NCI-H345 (cell line): Measurements from ENCODE around the gene SCAI.
"Not testable (repeated sequence)": the region's sequence is repeated elsewhere in the genome, so short reads cannot be mapped to it uniquely, and the experiment has no call there.

Experiments
- DNase-seq: peaks from one replicate; lab custom pipeline; 2025; lab: John Stamatoyannopoulos, UW

SCAI gene

DNA sequence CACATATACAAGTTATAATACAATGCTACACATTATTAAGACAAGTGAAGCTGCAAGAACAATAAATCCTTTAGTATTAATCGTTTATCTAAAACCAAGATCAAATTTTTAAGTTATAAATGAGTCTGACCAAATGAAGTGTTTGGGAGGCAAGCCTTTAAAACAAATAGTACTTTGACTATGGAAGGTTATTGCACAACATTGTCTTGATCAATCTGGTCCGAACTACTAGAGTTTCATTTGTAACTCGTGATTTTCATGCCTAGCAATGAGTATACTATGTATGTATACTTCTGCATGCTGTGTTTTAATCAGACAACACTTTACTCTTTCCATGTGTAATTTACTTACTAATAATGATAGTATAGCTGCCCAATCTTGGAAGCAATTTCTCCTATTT lies 115.3 kb downstream of the SCAI start:
- DNase-seq: no peak

DNA sequence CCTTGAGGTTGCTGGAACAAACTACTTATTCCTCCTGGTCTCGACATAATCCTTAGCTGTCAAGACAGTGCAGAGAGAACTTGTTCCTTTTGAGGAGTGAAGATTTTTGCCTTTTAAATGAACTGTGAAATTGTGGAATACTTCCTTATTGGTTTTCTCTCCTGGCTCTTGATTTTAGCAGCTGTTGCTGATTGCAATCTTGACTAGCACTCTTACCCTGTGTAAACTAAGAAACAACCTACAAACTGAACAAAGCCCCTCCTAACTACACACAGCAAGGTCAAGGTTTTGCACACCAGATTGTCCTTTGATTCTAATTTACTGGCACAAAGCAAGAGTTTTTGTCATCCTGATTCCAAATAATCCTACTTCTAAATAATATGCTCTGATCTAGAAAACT lies 118.4 kb downstream of the SCAI start:
- DNase-seq: no peak

DNA sequence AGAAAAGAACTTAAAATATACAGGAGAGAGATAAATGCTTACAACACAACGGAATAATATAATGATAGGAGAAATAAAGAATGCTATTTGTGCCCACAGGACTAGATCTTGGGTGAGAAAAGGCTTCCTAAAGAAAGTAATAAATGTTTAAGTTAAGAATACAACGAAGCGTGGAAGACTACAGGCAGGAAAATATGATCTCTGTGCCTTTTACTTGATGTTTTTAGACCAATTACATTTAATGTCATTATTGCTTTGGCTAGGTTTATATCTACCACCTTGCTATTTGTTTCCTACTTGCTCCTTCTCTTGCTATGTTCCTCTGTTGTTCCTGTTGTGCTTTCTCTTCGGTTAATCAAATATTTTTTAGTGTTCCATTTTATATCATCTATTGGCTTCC lies 122.3 kb downstream of the SCAI start:
- no peak for DNase-seq

DNA sequence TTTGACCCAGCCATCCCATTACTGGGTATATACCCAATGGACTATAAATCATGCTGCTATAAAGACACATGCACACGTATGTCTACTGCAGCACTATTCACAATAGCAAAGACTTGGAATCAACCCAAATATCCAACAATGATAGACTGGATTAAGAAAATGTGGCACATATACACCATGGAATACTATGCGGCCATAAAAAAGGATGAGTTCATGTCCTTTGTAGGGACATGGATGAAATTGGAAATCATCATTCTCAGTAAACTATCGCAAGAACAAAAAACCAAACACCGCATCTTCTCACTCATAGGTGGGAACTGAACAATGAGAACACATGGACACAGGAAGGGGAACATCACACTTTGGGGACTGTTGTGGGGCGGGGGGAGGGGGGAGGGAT lies 127.7 kb downstream of the SCAI start:
- not testable (repeated sequence) for DNase-seq

DNA sequence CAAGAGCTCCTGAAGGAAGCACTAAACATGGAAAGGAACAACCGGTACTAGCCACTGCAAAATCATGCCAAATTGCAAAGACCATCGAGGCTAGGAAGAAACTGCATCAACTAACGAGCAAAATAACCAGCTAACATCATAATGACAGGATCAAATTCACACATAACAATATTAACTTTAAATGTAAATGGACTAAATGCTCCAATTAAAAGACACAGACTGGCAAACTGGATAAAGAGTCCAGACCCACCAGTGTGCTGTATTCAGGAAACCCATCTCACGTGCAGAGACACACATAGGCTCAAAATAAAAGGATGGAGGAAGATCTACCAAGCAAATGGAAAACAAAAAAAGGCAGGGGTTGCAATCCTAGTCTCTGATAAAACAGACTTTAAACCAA lies 131.3 kb downstream of the SCAI start:
- not testable (repeated sequence) for DNase-seq

DNA sequence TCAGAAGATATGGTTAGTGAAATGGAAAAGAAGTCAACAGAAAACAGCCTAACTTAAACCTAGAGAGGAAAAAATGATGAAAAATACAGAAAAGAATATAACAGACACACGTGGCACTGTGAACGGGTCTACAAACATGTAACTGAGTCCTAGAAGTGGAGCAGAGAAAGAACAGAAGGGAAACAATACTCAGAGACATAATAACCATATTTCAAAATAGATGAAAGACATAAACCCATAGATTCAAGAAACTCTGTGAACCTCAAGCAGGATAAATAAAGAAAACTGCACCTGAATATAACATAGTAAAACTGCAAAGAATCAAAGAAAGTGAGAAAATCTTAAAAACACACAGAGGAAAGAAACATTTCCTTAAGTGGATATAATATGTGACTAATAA lies 134.7 kb downstream of the SCAI start:
- no peak for DNase-seq

DNA sequence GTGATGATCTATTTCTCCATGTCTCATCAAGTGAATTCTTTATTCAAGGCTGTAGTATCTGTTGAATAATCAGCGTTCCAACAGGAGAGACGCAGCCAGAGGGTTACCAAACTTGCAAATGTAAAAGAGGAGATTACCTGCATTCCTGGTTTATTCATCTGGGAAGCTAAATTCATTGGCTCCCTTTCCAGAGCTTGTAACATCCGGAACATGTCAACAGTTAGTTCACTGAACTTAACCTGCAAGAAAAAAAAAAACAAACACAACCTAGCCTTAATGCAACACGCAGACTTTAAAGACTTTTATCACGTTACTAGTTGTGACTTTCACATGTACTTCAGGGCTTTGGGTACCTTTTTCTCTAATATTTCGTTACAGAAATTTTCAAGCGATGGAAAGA lies 140.0 kb downstream of the SCAI start:
- DNase-seq: no peak

DNA sequence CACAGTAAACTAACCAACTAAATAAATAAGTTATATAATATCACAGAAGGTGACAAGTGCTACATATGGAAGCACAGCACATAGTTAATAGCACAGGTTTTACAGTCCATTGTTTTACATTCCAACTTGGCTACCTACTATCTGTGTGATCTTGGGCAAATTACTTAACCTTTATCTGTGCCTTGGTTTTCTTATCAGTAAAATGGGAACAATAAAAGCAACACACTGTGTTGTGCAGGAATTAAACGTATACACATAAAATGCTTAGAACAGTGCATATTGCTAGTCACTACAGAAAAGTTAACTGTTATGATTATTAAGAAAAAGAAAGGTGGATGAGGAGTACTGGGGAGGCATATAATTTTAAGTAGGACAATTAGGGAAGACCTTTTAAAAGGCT lies 159.6 kb downstream of the SCAI start:
- DNase-seq: no peak

DNA sequence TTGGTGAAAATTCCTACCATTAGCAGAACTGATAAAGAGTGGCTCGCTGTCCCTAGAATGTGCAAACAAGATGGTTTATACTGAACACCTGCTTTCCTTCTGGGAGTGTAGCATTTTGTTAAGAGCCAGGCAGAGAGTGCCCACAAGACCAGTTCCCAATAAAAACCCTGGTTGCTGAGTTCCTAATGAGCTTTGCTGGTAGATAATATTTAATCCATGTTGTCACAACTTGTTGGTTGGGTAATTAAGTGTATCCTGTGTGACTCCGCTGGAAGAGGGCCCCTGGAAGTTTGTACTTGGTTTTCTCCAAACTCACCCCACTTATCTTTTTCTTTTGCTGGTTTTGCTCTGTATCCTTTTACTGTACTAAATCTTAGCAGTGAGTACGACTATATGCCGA lies 162.9 kb downstream of the SCAI start:
- no peak for DNase-seq

DNA sequence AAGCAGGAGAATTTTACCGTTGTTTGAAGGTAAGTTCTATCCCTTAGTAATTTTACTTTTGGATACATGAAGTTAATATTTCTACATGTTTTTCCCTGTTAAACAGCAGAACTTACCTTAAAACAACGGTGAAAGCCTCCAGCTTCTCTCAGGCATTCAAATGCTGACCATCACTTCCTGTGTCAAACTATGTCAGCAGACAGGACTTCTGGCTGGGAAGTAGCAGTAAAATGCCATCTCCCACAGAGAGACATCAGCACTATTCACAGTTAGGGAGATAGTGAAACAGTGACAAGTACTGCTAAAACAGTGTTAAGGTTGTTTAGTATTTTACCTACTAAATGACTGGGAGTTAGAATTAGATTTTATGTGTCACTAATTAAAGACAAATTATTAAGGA lies 168.2 kb downstream of the SCAI start:
- no peak for DNase-seq

DNA sequence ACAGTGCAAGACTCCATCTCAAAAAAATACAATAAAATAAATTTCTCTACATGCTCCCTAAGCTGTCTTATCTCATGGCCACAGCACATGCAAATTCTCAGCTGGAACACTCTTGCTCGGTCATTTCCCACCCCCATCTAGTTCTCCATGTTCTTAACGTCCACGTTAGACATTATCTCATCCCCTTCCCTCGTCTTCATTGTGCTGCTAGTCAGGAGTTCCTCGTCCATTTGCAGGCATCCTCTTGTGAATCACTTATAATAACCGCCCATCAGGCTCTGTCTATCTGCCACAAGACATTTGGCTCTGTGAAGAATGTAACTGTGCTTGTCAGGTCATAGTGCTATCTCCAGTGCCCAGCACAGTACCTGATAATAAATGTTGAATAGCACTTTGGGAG lies 169.5 kb downstream of the SCAI start:
- DNase-seq: no peak

DNA sequence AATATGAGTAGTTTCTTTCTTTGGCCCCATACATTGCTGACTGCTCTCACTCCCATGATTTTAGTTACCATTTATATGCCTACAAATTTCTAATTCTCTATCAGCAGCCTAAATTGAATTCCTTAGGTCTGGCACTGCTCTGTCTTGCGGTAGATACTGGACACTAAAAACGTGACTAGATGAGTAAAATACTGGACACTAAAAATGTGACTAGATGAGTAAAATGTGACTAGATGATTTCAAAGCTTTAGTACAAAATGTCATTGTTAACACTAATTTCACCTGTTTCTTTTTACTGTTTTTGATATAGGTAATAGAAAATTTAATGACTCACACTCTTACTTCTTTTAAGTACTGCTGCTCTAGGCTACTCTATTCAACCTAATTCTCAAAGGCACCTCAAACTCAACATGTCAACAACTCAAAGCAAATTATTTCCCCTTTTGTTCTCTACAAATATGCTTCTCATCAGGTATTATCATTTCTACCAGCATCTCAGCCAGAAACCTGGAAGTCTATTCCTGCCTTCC lies 171.0 kb downstream of the SCAI start:
- no peak for DNase-seq

DNA sequence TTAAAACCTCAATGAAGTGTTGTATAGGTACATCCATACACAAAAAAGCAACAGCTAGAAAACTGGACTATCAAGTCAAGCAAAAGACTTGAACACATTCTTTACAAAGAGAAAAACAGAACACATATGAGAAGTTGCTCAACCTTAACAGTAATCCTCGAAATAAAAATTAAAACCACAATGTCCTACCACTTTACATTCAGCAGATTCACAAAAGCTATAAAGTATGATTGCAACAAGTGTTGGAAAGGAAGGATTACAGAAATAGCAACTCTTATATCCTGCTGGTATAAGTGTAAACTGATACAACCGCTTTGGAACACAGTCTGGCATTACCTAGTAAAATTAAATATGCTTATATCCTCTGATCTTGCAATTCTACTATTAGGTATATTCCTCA lies 173.9 kb downstream of the SCAI start:
- DNase-seq: no peak

DNA sequence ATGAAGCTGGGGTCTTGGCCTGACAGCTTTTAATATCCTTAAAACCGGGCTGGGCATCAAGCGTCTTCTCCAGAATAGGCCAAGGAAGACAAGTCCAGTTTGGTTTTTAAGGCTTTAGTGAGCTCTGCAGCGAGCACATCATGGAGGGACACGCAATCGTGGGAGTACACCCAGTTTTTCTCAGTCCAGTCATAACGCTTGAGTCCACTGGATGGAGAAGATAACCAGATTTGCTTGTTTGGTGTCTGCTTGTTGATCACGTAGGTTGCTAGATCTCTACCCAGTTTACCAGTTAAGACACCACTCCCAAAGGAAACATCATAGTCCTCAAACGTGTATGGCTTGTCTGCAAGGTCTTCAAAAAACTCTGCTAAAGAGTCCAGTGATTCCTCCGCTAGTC lies 175.1 kb downstream of the SCAI start:
- no peak for DNase-seq

DNA sequence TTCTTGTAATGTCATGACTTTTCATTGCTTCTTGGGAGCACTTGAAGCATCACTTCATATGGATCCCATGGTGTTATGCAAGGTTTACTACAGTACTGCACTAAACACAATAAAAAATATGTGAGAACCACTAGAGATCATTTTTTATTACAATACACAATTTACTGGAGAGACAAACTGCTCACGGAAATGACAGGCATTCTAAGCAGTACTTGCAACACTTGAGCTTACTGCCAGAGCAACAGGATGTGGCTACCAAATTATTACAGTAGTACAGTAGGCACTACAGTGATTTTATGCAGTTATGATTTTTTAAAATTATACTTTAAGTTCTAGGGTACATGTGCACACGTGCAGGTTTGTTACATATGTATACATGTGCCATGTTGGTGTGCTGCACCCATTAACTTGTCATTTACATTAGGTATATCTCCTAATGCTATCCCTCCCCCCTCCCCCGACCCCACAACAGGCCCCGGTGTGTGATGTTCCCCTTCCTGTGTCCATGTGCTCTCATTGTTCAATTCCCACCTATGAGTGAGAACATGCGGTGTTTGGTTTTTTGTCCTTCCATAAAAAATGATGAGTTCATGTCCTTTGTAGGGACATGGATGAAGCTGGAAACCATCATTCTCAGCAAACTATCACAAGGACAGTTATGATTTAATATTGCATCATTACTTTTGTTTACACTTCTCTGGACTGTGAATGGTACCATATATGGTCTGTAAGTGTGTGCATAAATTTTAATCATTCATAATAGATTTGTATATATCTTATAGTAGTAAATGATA lies 177.4 kb downstream of the SCAI start:
- not testable (repeated sequence) for DNase-seq

DNA sequence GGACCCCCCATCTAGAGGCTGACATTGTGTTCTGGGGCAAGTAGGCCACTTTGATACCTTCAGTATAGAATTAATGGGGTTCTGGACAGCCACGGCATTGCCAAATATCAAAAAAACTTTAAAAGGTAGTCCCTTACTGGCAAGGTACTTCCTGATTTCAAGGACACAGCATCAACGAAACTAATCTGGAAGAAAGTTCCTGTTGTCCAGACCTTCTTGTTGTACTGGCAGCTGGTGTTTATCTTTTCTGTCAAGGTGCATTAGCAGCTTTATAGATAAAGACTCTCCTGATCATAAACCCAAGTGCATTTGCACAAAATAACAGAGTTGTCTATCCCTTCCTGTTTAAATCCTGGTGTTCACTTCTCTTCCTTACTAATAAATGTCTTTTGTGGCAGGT lies 178.7 kb downstream of the SCAI start:
- no peak for DNase-seq

DNA sequence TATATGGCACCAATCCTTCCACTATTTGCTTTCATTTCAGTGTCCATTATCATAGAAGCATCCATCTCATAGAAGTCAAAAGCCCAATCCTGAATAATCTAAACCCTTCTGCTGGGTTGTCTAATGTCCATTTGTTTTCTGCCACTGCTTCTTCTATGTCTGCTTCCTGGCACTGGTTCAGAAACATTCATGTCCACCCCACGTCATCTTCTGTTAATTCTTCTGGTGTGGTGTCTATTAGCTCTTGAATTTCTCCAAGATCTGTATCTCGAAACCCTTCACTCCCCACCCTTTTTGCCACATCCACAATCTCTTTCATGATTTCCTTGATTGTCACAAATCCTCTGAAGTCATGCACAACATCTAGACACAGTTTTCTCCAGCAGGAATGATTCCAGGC lies 179.3 kb downstream of the SCAI start:
- no peak for DNase-seq

DNA sequence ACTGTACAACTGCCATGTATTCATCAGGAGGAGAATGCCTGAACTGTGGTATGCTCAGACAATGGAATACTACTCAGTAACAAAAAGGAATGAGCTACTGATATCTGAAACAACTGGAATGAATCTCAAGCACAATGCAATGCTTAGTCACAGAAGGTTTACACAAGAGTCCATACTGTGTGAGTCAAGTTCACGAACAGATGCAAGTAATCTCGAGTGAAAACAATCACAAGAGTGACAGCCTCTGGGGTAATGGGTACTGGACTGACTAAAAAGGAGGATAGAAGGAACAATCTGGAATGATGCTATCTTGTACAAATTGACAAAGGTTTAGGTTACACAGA lies 182.9 kb downstream of the SCAI start:
- DNase-seq: no peak

DNA sequence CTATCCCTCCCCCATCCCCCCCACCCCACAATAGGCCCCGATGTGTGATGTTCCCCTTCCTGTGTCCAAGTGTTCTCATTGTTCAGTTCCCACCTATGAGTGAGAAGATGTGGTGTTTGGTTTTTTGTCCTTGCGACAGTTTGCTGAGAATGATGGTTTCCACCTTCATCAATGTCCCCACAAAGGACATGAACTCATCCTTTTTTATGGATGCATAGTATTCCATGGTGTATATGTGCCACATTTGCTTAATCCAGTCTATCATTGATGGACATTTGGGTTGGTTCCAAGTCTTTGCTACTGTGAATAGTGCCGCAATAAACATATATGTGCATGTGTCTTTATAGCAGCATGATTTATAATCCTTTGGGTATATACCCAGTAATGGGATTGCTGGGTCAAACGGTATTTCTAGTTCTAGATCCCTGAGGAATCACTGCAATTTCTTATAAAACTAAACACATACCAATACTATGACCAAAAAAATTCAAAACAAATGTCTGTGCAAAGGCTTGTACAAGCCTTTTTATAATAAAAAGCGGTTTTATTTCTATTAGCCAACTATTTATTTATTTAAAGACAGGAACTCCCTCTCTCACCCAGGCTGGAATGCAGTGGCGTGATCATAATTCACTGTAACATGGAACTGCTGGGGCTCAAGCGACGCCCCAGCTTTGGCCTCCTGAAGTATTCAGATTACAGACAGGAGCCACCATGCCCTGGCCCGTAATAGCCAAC lies 183.5 kb downstream of the SCAI start:
- not testable (repeated sequence) for DNase-seq

DNA sequence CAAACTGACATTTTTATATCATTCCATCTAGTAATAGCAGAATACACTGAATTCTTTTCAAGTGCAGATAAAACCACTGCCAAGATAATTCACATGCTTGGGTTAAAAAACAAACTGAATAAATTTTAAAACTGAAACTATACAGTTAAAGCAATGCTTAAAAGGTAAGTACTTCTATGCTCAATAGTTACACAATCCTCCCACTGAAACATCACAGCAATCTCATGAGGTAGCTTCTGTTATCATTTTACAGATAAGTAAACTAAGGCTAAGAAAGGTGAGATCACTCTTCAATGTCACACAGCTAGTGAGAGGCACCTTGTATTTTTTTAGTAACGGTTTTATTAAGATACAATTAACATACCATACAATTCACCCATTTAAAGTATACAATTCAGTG lies 189.1 kb downstream of the SCAI start:
- no peak for DNase-seq

DNA sequence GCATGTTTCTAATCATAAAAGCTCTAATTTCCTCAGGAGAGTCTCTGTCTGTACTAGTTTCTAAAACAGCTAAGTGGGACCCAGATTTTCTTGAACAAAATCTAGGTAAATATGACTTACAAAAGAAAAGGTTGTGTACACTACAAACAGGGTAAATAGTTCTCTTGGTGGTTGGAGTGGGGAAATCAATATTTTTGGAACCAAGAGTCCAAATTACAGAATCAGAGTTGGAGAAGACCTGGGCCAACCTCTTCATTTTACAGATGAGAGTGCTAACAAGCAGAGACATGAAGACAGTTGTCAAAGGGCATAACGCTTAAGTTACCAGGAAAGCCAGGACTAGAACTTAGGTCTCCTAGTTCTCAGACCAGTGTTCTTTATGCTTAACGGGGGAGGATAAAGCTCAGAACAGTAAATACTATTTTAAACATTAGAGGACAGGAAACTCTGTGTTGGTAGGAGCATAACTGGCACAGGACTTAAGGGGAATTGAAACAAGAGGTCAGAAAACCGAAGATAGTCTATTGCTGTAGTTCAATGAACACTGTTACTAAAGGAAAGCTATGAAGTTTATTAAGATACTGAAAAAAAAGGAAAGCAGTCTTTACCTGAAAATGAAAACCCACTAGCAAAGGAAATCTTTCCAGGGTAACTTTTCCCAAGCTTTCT lies 193.1 kb downstream of the SCAI start:
- DNase-seq: no peak

DNA sequence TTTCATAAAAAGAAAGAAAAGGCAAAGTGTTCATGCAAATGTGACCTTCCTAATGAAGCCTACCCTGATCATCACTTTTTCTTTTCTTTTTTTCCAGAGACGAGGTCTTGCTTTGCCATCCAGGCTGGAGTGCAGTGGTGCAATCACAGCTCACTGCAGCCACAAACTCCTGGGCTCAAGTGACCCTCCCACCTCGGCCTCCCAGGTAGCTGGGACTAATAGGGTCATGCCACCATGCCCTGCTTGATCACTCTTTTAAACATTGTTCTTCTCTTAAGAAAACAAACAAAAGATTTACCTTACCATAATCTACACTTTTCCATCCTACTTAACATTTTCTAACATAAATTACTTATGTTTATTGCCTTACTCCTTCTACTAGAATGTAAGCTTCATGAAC lies 193.9 kb downstream of the SCAI start:
- DNase-seq: no peak
